H1 (cell line): ENCODE results near the gene PGD. TPM values are rescaled to one million over a fixed set of nuclear protein-coding genes. Genes with fewer than 3 reads are reported as not detected.
"Not testable (repeated sequence)": the region's sequence is repeated elsewhere in the genome, so short reads cannot be mapped to it uniquely, and the experiment has no call there.

Experiments used
- CTCF ChIA-PET: fragments of 300-600 bp; sonication (Branson Sonifier 250); formaldehyde crosslinking; loops from one replicate; lab custom pipeline; 2021; ENCODE audit not compliant: partially characterized antibody; lab: Charles Lee
- POLR2A ChIA-PET: fragments of 300-600 bp; sonication (Branson Sonifier 250); formaldehyde crosslinking; loops from one replicate; lab custom pipeline; 2021; ENCODE audit warnings: inconsistent platforms; ENCODE audit not compliant: partially characterized antibody; lab: Charles Lee
- DNase-seq, 2 experiments: peaks; one replicate each; pipeline versions ENCODE4 v3.0.0 to v3.0.0-alpha.2; 2010 to 2022; ENCODE audit warnings: low spot score in 2 of 2, low read depth in 1 of 2, mixed read lengths in 1 of 2
- FAIRE-seq: peaks from 2 replicates; lab custom pipeline; 2011; peaks lifted over from hg19 to GRCh38; lab: Jason Lieb, UNC
- H2AFZ ChIP-seq: 2 replicates; pipeline ENCODE4 v1.8.1; 2012; ENCODE audit warnings: low read length, inconsistent platforms
- H2AK5ac ChIP-seq: 2 replicates; pipeline ENCODE4 v1.6.1; 2013; ENCODE audit warnings: low read depth, low read length
- H2BK120ac ChIP-seq: replicated peaks from 2 replicates; pipeline ENCODE3; 2013; ENCODE audit warnings: low read depth, low read length, inconsistent platforms
- H2BK12ac ChIP-seq: 2 replicates; pipeline ENCODE4 v1.6.1; 2013; ENCODE audit warnings: low read depth, low read length
- H2BK15ac ChIP-seq: 2 replicates; pipeline ENCODE4 v1.6.1; 2013; ENCODE audit warnings: low read length
- H2BK20ac ChIP-seq: 2 replicates; pipeline ENCODE4 v1.6.1; 2013; ENCODE audit warnings: low read length
- H2BK5ac ChIP-seq: 2 replicates; pipeline ENCODE4 v1.6.1; 2013; ENCODE audit warnings: low read depth, low read length
- H3K14ac ChIP-seq: 2 replicates; pipeline ENCODE4 v1.6.1; 2013; ENCODE audit warnings: inconsistent platforms; ENCODE audit not compliant: insufficient read length
- H3K18ac ChIP-seq: 2 replicates; pipeline ENCODE4 v1.6.1; 2013; ENCODE audit warnings: low read length; ENCODE audit errors: extremely low read depth
- H3K23ac ChIP-seq: 2 replicates; pipeline ENCODE4 v1.6.1; 2013; ENCODE audit warnings: inconsistent platforms; ENCODE audit not compliant: insufficient read length
- H3K23me2 ChIP-seq: 2 replicates; pipeline ENCODE4 v1.6.1; 2013; ENCODE audit warnings: low read depth, low read length
- H3K27ac ChIP-seq: 2 replicates; pipeline ENCODE4 v1.6.1; 2011; ENCODE audit warnings: low read depth, low read length, inconsistent platforms
- H3K27me3 ChIP-seq, 4 experiments: replicated peaks in 1 of 4; 1 replicate in 1 of 4; 2 replicates in 3 of 4; pipeline versions ENCODE4 v1.6.1 to v1.8.1; 2011 to 2013; ENCODE audit warnings: low read length in 3 of 4, mild to moderate bottlenecking in 3 of 4, inconsistent platforms in 2 of 4, mixed read lengths in 2 of 4, moderate library complexity in 1 of 4; ENCODE audit not compliant: control insufficient read depth in 3 of 4, insufficient read depth in 3 of 4; ENCODE audit errors: extremely low read depth in 1 of 4
- H3K36me3 ChIP-seq, 4 experiments: 2 replicates each; pipeline versions ENCODE4 v1.6.1 to v1.8.1; 2011 to 2013; ENCODE audit warnings: mild to moderate bottlenecking in 4 of 4, low read length in 3 of 4, moderate library complexity in 2 of 4, control low read depth in 1 of 4, inconsistent platforms in 1 of 4; ENCODE audit not compliant: insufficient read depth in 4 of 4, control insufficient read depth in 2 of 4
- H3K4ac ChIP-seq: replicated peaks from 2 replicates; pipeline ENCODE3; 2013; ENCODE audit warnings: low read length, low read depth, mixed read lengths, inconsistent platforms; ENCODE audit not compliant: insufficient read length
- H3K4me1 ChIP-seq, 4 experiments: replicated peaks in 1 of 4; 1 replicate in 1 of 4; 2 replicates in 3 of 4; pipeline versions ENCODE4 v1.6.1 to v1.8.1; 2011 to 2013; ENCODE audit warnings: low read length in 3 of 4, inconsistent platforms in 2 of 4, mixed read lengths in 1 of 4; ENCODE audit not compliant: insufficient read depth in 4 of 4, control insufficient read depth in 3 of 4
- H3K4me2 ChIP-seq, 2 experiments: 2 replicates each; pipeline versions ENCODE4 v1.6.1 to v1.8.1; 2011 to 2013; ENCODE audit warnings: low read depth in 2 of 2, low read length in 2 of 2, control low read depth in 1 of 2, inconsistent platforms in 1 of 2, mild to moderate bottlenecking in 1 of 2; ENCODE audit not compliant: insufficient read depth in 1 of 2
- H3K4me3 ChIP-seq, 4 experiments: fragments of 200-600, 300-600 bp in 1 of 4; sonication (generic), shearing (Covaris generic), sonication (Bioruptor Twin) in 1 of 4; 2 replicates each; pipeline versions ENCODE4 v1.5.1 to v1.8.1; 2011 to 2016; ENCODE audit warnings: low read length in 4 of 4, low read depth in 3 of 4, control low read depth in 2 of 4, inconsistent platforms in 2 of 4, mild to moderate bottlenecking in 2 of 4, mixed read lengths in 1 of 4, moderate library complexity in 1 of 4; ENCODE audit not compliant: insufficient read depth in 2 of 4; ENCODE audit errors: extremely low read depth in 1 of 4
- H3K56ac ChIP-seq: replicated peaks from 2 replicates; pipeline ENCODE3; 2013; ENCODE audit warnings: low read depth, mild to moderate bottlenecking, mixed read lengths, low read length, inconsistent platforms; ENCODE audit not compliant: insufficient read length
- H3K79me1 ChIP-seq: 2 replicates; pipeline ENCODE4 v1.6.1; 2013; ENCODE audit warnings: low read depth, low read length, control low read depth
- H3K79me2 ChIP-seq, 2 experiments: 2 replicates each; pipeline versions ENCODE4 v1.6.1 to v1.8.1; 2012 to 2013; ENCODE audit warnings: low read length in 2 of 2, mild to moderate bottlenecking in 2 of 2, inconsistent platforms in 1 of 2; ENCODE audit not compliant: insufficient read depth in 2 of 2, control insufficient read depth in 1 of 2
- H3K9ac ChIP-seq, 4 experiments: replicated peaks in 1 of 4; 1 replicate in 1 of 4; 2 replicates in 3 of 4; pipeline versions ENCODE4 v1.6.1 to v1.8.1; 2011 to 2013; ENCODE audit warnings: low read depth in 3 of 4, low read length in 3 of 4, control low read depth in 2 of 4, mild to moderate bottlenecking in 2 of 4, moderate library complexity in 2 of 4, inconsistent platforms in 1 of 4; ENCODE audit errors: extremely low read depth in 1 of 4
- H3K9me3 ChIP-seq, 2 experiments: 2 replicates each; pipeline versions ENCODE4 v1.6.1 to v1.8.1; 2012 to 2013; ENCODE audit warnings: mild to moderate bottlenecking in 2 of 2, moderate library complexity in 2 of 2, control low read depth in 1 of 2, inconsistent platforms in 1 of 2, low read depth in 1 of 2, low read length in 1 of 2, mixed read lengths in 1 of 2; ENCODE audit not compliant: insufficient read depth in 2 of 2
- H4K20me1 ChIP-seq, 2 experiments: replicated peaks in 1 of 2; 2 replicates each; pipeline versions ENCODE3 to v1.8.1; 2011 to 2013; ENCODE audit warnings: inconsistent platforms in 2 of 2, low read length in 2 of 2, mild to moderate bottlenecking in 1 of 2; ENCODE audit not compliant: insufficient read depth in 2 of 2, control insufficient read depth in 1 of 2
- H4K5ac ChIP-seq: 2 replicates; pipeline ENCODE4 v1.6.1; 2013; ENCODE audit warnings: low read length, low read depth, mixed read lengths, inconsistent platforms; ENCODE audit not compliant: insufficient read length
- H4K8ac ChIP-seq: 2 replicates; pipeline ENCODE4 v1.8.0; 2013; ENCODE audit warnings: mild to moderate bottlenecking, moderate library complexity, low read length, inconsistent platforms; ENCODE audit not compliant: insufficient read depth; ENCODE audit errors: extremely low read depth
- H4K91ac ChIP-seq: replicated peaks from 2 replicates; pipeline ENCODE3; 2013; ENCODE audit warnings: low read length, mixed read lengths, inconsistent platforms; ENCODE audit not compliant: insufficient read length
- RAD21 ChIP-seq, 2 experiments: IDR thresholded peaks in 1 of 2; conservative IDR thresholded peaks in 1 of 2; 2 replicates each; pipeline ENCODE4 v1.6.1; 2011; ENCODE audit warnings: low read depth in 2 of 2, low read length in 2 of 2, improper control_type of control experiment in 1 of 2, inconsistent platforms in 1 of 2, mild to moderate bottlenecking in 1 of 2, moderate library complexity in 1 of 2
- WGBS, 2 experiments: shearing (Covaris generic) in 1 of 2; methylation state at CpG; one replicate each; pipeline versions ENCODE4 v1.1.6 to v1.1.7; 2013 to 2015; ENCODE audit warnings: low lambda C conversion rate in 2 of 2, mixed read lengths in 2 of 2, inconsistent platforms in 1 of 2, low coverage in 1 of 2, missing lambda C conversion rate in 1 of 2; ENCODE audit not compliant: insufficient replicate concordance in 2 of 2, insufficient coverage in 1 of 2, insufficient read length in 1 of 2; ENCODE audit errors: extremely low coverage in 1 of 2, missing lambda C conversion rate in 1 of 2; 5-methylcytosine and 5-hydroxymethylcytosine counted together
- polyA plus RNA-seq, 7 experiments: library from polyadenylated mRNA; depleted of rRNA in 3 of 7; stranded (reverse) in 5 of 7; unstranded in 2 of 7; fragments of >200 nt in 5 of 7; fragments of 200-250 nt in 2 of 7; gene quantifications; 1 replicate in 5 of 7; 2 replicates in 1 of 7; 4 replicates in 1 of 7; pipeline versions ENCODE4 v1.2.1 to v1.2.3, GENCODE V29; 2011 to 2013; ENCODE audit warnings: missing spikeins in 2 of 7, mixed read lengths in 2 of 7
- total RNA-seq: library from RNA; stranded (reverse); fragmentation: NEBNext Ultra II Directional; extraction: Animal tissue kit (Norgen Biotek cat#: 25700); gene quantifications from 2 replicates; pipeline ENCODE4 v1.2.1, GENCODE V29; 2021
- TF ChIP-seq, protein P1 (sequence below), 3 experiments: IDR thresholded peaks; 1 replicate in 2 of 3; 2 replicates in 1 of 3; pipeline versions ENCODE4 v1.5.1 to v1.6.1; 2011; ENCODE audit warnings: low read length in 3 of 3, mild to moderate bottlenecking in 3 of 3, inconsistent platforms in 2 of 3, low read depth in 1 of 3, moderate library complexity in 1 of 3; ENCODE audit not compliant: insufficient read depth in 1 of 3; ENCODE audit errors: control extremely low read depth in 1 of 3

PGD gene
- total and polyA plus RNA-seq, 2 of the 8 experiments (the other 6 are each of a cell fraction or from before 2014, with no cell fraction given), result 191 to 331 TPM

DNA sequence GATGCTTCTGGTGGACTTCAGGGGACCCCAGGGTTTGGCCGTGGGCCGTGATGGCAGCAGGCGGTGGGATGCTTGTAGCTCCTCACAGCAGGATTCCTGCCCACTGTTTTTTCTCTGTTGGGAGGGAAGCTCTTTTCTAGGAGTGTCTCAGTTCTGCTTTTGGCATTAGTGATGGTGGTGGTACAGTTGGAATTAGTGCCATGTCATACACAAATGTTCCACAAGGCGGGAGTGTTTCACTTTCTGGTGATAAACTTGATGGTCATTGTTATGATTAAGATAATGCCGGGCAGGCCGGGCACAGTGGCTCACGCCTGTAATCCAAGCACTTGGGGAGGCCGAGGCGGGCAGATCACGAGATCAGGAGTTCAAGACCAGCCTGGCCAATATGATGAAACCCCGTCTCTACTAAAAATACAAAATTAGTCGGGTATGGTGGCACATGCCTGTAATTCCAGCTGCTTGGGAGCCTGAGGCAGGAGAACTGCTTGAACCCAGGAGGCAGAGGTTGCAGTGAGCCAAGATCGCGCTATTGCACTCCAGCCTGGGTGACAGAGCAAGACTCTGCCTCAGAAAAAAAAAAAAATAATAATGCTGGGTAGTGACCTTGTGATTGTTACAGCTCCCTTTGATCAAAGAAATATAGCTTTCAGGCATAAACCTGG is 21.4 kb upstream of the PGD start:
- H3K14ac ChIP-seq, H3K79me1 ChIP-seq, H2BK20ac ChIP-seq, H3K56ac ChIP-seq, FAIRE-seq, H2AK5ac ChIP-seq, H4K91ac ChIP-seq, H4K20me1 ChIP-seq, H3K4me2 ChIP-seq, H2AFZ ChIP-seq, H2BK15ac ChIP-seq, H3K9me3 ChIP-seq, H2BK5ac ChIP-seq: not testable (repeated sequence)
- peak in 1 of 2 experiments; percentile 67 for DNase-seq
- TF ChIP-seq, protein P1, sequence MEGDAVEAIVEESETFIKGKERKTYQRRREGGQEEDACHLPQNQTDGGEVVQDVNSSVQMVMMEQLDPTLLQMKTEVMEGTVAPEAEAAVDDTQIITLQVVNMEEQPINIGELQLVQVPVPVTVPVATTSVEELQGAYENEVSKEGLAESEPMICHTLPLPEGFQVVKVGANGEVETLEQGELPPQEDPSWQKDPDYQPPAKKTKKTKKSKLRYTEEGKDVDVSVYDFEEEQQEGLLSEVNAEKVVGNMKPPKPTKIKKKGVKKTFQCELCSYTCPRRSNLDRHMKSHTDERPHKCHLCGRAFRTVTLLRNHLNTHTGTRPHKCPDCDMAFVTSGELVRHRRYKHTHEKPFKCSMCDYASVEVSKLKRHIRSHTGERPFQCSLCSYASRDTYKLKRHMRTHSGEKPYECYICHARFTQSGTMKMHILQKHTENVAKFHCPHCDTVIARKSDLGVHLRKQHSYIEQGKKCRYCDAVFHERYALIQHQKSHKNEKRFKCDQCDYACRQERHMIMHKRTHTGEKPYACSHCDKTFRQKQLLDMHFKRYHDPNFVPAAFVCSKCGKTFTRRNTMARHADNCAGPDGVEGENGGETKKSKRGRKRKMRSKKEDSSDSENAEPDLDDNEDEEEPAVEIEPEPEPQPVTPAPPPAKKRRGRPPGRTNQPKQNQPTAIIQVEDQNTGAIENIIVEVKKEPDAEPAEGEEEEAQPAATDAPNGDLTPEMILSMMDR (IDR thresholded peaks at IDR 0.05; ENCODE audit: control extremely low read depth in 1 of 3, insufficient read depth in 1 of 3, low read depth in 1 of 3, low read length in 3 of 3), result peak in 2 of 3 experiments; percentile 51 to 57; a peak in 3 of 4 replicates
- peak; percentile 65 to 71 for TF ChIP-seq RAD21 (IDR thresholded peaks at IDR 0.05 in 1 of 2, conservative IDR thresholded peaks at IDR 0.05 in 1 of 2; ENCODE audit: low read depth in 2 of 2, low read length in 2 of 2)
- TF ChIP-seq, all 59 proteins: peak for 2; not testable (repeated sequence) for 57
- not testable (repeated sequence) for H3K27me3 ChIP-seq, H3K9ac ChIP-seq, H3K4ac ChIP-seq, H4K5ac ChIP-seq, H2BK12ac ChIP-seq, H3K23me2 ChIP-seq, H3K79me2 ChIP-seq, H4K8ac ChIP-seq, H3K4me1 ChIP-seq, H2BK120ac ChIP-seq, H3K27ac ChIP-seq, H3K18ac ChIP-seq, H3K23ac ChIP-seq, H3K4me3 ChIP-seq
- WGBS, 2 experiments, result 86% methylated on average over 13 of the region's 14 CpGs; no CpG with 5 or more reads in 1 of the 2 experiments
- H3K36me3 ChIP-seq, result peaks cover 13 to 39% (median 27%) of the 10 kb centered on the region in 4 experiments; a peak in 6 of 8 replicates
- ChIA-PET POLR2A (interaction anchor here (0.9 to 2.6 kb wide), 3 partner anchors 11 to 44 kb away, joined by 4 to 10 read pairs (median 4); no protein-coding TSS in a partner anchor), CTCF (interaction anchor here (0.6 to 2.9 kb wide), 24 partner anchors 9 to 501 kb away, joined by 3 to 26 read pairs (median 4); partner anchors contain the start of gene CENPS)
